Activated CD8-positive, alpha-beta memory T cell treated with anti-CD3 and anti-CD28 coated beads, Interleukin-2, amount 50 U/mL, for 1 hour (primary cell): ENCODE data around the gene VPS33B.
A peak's percentile ranks its signal among the peaks of the same experiment; 100 is the strongest.
"Not testable (repeated sequence)": the region's sequence is repeated elsewhere in the genome, so short reads cannot be mapped to it uniquely, and the experiment has no call there.

Experiments used
- DNase-seq: peaks from one replicate; pipeline ENCODE4 v3.0.0-alpha.2; 2020; ENCODE audit errors: extremely low read depth

VPS33B gene

DNA sequence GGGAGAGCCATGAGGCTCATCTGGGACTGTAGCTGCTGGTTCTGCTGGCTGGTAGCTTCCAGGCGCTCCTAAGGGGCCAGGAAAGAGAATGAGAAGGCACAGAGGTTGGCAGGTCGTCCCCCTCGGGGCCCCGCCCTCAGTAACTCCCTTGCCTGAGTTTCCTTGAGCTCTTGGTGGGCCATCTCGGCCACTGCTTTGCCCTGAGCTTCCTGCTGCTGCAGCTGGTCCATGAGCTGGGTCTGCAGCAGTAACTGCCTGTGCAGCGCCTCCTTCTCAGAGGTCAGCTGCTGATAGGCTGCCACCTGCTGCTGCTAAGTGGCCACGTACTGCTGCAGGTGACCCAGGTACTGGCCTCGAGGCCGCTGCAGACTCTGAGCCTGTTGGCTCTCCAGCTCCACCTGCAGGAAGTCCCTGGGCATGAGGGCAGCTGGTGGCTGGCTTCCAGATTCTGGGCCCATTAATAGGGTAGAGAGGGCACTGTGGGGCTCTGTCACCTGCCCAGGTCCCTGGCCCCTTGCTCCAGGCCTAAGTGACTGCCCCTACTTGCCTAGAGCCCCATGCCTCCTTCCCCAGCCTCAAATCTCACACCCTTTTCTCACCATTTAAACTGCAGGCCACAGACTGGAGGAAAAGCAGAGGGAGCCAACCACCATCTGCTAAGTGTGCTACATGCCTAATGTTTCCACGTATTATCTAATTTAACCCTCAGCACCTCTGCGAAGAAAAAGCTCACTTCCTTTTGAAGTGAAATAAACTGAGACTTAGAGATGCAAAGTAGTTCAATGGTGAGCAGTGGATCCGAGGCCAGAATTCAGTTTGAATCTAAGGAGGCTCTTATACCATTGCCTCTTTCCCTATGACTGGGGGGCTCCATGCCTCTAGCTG is 10.8 kb upstream of the VPS33B start:
- no peak for DNase-seq

DNA sequence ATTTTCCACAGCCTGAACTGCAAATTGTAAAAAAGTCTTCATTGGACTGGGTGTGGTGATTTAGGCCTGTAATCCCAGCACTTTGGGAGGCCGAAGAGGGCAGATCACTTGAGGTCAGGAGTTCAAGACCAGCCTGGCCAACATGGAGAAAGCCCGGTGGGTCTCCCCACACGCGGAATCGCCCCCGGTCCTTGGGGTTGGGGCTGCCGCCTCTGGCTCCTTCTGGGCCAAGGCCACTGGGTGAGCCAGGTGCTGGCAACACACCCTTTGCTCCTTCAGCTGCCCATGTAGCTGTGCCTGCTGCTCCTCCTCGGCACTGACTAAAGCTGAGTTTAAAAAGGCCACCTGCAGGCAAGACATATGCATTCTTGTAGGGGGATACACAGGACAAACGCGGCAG is 9.4 kb upstream of the VPS33B start:
- DNase-seq: no peak

DNA sequence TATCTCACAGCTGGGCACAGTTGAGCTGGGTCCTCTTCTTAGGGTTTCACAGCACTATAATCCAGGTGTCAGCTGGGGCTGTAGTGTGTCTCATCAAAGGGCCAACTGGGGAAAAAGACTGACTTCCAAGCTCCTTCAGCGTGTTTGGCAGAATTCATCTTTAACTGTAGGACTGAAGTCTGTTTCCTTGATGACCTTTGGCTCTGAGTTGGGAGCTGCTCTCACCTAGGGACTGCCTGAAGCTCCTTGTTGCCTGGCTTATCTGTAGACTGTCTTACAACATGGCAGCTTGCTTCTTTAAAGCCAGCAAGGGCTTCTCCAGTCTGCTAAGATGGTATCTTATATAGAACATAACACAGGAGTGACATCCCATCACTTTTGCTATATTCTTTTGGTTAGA is 5.3 kb upstream of the VPS33B start:
- no peak for DNase-seq

DNA sequence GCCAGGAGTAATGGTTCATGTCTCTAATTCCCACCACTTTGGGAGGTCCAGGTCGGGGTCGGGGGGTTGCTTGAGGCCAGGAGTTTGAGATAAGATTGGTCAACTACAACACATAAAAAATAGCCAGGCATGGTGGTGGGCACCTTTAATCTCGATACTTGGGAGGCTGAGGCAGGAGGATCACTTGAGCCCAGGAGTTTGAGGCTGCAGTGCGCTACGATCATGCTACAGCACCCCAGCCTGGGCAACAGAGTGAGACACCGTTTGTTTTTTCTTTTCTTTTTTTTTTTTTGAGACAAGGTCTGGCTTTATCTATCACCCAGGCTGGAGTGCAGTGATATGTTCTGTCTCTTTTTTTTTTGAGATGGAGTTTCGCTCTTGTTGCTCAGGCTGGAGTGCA is 1.3 kb upstream of the VPS33B start:
- DNase-seq: no peak

DNA sequence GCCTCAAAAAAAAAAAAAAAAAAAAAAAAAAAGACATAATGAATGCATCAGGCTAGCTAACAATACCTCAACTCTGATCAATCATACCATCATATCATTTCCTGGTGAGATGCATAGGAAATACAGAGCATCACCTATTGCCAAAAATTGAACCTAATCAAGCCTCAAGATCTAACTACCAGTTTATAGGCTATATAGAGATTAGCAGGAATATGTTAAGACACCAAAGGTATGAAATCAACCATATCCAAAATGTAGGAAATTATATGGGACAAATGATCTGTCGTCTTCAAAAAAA is 387 bp upstream of the VPS33B start:
- DNase-seq: no peak

DNA sequence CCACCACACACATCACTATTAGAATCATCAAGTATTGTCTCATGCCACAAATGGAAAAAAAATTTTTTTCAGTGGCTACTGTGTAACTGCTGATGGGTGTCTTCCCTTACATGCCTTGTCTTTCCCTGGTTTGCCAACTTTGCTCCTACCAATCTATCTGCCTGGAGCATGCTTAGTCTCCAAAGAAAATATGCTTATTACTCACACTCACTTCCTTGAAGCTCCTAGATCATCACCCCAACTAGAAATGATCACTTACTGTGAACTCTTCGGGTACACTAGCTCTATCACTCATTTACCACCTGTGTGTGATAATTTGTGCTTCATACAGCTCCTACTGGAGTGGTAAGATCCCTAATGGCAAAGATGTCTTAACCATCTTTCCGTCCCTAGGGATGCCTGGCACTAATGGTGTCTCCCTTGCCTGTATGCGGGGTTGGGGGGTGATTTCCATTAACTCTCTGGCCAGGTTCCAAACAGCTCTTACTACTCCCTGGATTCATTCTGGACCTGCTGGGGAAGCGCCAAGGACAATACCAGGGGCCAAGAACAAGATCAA is 799 bp downstream of the VPS33B start:
- no peak for DNase-seq

DNA sequence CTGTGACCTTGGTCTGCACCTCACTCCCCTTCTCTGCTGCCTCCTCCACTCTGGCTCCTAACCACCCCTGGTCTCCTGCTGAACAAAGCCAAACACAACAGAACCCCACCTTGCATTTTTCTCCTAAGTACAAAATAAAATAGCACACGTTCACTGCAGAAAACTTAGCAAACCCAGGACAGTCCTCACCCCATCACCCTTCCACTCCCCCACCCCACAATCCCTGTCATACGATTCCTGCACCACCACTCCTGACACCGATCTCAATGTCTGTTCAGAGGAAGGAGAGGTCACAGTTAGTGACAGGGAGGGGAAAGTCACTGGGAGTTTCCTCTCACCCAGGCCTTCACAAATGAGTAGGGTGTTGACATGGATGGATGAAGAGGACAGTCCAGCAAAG is 4.2 kb downstream of the VPS33B start:
- DNase-seq: no peak

DNA sequence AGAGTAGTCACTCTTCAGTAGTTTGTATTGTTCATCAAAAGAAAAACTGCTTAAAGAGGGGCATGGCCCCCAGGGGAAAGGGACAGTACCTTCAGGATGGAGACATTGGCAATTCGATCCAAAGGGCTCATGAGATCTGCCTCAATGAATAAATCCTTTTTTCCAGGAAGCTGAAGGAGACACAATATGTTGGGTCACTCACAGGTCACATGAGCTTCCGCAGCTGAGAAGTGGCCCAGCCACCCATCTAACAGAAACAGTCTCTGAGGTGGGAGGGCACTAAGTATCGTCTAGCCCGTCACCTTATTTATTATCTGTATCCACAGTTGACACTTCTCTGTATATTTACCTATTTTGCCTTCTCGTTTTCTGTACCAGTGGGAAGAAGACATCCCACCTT is 4.7 kb downstream of the VPS33B start:
- DNase-seq: no peak

DNA sequence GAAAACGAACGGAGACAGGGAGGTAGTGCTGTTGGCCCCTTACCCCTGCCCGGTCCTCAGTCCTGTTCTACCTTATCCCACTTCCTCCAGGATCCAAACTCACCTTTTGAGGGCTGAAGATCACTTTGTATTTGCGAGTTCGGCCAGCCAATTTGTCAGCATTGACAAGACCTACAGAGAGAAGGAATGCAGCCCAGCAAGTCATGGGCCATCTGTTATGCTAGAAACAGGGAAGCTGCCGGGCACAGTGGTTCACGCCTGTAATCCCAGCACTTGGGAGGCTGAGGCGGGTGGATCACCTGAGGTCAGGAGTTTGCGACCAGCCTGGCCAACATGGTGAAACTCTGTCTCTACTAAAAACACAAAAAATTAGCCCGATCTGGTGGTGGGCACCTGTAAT is 8.7 kb downstream of the VPS33B start:
- not testable (repeated sequence) for DNase-seq

DNA sequence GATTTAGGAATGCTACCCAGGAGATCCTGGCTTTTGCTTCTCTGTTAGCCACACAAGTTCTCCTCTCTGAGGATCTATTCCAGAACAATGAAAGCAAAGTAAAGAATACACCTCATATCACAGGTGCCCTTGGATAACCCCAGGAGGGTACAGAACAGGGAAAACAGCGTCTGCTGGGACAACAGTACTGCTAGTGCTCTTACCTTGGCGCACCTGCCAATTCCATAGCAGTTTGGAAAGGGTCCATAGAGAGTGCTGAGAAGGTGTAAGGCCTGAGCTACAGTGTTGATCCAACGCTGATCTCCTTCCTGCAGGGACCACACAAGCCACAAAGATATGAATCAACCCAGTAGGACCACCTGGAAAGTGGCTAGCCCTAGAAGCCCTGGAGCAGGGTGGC is 15.1 kb downstream of the VPS33B start:
- DNase-seq: no peak

DNA sequence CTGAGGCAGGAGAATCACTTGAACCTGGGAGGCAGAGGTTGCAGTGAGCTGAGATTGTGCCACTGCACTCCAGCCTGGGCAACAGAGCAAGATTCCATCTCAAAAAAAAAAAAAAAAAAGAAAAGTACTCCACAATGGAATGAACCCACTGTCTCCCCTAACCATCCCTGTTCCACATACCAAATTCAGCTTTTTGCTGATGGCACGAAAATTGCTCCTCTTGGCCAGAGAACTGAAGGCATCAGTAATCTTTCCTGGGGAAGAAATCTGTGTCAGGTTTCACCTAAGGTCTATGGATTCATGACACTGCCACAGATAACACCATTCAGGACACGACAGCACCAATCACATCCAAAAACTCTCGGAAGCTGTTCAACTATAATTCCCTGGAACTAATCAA is 21.2 kb downstream of the VPS33B start:
- DNase-seq: no peak

DNA sequence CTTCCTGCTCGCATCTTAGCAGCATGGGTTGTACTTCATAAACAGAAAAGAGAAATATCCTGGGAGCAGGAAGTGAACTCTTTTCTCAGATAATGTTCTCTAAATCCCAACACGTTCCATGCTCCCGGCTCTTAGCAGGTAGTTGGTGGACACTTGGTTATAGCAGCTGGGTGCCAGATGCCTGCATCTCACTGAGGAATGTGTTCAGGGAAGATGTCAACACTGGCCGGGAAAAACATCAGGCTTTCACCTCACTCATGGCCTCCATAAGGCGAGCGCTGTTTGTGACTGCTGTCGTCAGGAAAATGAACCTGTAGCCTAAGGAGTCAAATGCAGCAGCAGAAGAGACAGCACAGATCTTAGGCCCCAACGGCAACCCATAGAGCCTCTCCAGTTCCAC is 23.7 kb downstream of the VPS33B start:
- no peak for DNase-seq

DNA sequence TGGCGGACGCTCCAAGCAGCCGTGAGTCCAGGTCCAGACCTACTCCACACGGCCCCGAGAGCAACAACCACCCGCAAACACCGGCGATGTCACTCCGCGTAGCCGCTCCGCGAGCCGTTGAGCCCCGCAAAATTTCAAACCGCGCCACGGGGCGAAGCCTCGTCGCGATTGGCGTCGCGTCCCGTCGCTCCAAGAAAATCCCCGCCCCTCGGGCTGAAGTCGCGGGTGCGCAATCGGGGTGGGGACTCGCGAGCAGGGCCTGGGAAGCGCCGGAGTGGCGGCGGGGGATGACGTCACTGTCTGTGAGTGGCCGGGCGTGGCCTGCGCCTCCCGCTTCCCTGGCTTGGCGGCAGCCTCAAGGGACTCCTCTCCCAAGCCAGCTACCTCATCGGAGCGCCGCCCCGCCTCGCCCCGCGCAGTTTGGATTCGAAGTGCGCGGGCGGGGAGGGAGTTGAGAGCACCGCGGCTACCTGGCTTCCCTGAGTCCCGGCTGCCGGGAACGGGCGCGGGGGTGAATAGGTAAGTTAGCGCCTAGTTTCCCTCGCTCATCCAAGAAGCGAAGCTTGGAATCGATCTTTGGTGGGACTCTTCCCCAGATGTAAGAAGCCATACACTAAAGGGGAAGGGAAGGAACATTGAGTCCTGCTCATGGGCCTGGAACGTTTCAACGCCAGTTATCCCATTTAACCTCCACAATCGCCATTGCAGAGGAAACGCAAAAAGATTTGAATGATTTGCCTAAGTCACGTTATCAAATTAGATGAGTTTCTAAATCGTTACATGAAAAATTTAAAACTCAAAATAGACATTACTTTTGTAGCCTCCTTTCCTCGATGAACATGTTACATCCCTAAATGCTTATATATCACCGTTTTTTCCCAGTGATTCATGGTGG is 27.7 kb downstream of the VPS33B start, which contains the start of gene PRC1:
Gene PRC1 (minus strand): TSS at position 119 of the 895 bp plus-strand sequence. CDS start 118 bp downstream, at position 1.
- DNase-seq: peak; percentile 94

DNA sequence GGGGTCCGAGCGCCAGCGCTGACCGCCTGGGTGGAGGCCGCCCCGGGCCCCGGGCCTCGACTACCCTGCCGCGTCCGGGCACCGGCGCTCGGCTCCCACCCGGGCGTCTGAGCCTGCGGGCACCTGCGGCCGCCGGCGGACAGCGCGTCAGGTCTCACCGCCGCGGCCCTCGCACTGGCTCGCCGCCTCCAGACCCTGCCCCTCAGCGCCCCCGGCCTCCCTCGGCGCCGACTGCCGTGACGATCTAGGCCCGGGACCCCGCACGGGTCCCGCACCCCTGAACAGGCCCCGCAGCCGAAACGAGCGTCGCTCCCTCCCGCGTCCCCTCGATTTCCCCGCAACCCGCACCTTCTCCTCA is 28.4 kb downstream of the VPS33B start:
- DNase-seq: no peak

DNA sequence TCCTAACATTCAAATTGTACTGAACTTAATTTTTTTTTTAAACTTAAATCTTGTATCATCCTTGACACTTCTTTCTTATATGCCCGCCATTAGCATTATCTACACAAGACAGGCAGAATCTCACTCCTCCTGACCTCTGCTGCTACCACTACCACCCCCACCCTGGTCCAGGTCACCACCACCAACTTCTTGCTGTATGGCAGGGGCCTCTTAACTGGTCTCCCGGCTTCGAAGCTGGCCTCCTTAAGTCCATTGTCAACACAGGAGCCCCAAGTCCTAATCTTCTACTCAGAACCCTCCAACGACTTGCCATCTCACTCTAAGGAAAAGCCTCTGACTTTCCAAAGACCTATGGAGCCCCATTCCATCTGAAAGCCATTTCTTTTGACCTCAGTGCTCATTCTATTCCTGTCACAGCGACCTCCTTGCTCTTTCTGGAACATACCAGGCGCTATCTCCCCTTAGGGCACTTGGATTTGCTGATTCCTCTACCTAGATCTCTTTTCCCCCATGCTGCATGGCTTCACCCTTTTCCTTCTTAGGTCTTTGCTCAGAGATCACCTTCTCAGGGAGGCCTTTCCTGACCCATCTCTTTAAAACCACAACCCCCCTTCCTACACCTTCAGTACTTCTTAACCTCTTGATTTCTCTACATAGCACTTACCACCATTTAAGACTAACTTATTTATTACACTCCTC is 30.7 kb downstream of the VPS33B start:
- DNase-seq: no peak

DNA sequence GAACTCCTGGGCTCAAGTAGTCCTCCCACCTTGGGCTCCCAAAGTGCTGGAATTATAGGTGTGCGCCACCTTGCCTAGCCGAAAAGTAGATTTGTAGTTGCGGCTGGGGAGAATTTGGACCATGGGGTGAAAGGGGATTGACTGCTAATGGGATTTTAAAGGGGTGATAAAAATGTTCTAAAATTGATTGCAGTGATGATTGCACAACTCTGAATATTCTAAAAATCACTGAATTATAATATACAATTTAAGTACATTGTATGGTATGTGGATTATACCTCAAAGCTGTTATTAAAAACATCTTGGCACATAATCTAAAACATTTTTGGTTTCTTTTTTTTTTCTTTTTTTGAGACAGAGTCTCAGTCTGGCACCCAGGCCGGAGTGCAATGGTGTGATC is 31.9 kb downstream of the VPS33B start:
- no peak for DNase-seq

DNA sequence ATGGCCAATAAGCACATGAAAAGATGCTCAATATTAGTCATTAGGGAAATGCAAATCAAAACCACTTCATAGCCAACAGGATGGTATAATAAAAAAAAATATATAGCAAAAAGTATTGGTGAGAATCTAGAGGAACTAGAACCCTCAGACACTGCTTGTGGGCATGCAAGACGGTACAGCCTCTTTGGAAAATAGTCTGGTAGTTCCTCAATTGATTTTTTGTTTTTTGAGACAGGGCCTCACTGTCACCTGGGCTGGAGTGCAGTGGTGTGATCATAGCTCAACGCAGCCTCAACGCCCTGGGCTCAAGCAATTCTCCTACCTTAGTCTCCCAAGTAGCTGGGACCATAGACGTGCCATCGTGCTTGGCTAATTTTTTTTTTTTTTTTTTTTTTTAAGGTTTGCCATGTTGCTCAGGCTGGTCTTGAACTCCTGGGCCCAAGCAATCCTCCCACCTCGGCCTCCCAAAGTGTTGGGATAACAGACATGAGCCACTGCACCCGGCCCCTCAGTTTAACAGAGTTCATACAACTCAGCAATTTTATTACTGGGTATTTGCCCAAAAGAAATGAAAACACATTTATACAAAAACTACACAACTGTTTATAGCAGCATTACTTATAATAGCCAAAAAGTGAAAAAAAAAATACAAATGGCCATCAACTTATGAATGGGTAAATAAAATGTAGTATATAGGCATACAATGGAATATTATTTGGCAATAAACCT is 33.2 kb downstream of the VPS33B start:
- no peak for DNase-seq

DNA sequence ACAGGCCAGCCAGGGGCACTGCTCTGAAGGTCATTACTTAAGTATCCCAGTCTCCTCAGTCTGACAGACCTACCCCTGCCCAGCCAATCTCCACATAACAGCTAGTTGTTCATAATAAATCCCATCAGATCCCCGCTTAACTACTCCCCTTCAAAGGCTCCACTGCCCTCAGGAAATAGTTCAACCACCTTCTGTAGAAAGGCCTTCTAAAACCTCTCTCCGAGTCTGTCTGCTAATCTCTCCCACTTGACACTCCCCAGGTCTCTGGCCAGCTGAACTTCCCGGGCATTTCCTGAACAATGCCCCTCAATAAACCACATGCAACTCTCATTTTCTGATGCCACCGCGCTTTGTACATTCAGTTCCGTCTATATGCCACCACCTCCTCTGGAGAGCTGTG is 34.1 kb downstream of the VPS33B start:
- no peak for DNase-seq

DNA sequence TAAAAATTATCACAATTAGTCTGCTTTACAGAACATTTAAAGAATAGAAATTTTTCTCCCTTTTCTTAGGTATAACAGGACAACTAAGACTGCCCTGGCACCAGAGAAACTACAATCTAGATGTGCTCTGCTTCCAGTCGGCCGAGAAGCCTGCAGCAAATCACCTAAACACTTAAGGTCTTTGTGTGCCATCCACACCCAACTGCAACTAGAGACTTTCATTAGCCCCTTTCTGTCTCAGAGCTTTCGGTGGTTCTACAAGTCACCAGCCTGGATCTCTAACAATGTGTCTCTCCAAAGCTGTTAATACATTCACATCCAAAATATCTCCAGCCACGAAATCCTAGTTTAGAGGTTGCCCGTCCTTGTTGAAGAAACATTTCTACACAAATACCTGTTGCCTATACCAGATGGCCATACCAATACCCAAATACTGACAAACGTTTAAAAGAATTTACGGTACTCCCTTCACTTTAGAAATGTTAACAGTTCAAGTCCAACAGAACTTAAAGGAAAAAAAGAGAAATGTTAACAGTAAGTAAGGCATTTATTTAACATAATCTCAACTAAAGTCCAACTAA is 34.7 kb downstream of the VPS33B start:
- DNase-seq: no peak

DNA sequence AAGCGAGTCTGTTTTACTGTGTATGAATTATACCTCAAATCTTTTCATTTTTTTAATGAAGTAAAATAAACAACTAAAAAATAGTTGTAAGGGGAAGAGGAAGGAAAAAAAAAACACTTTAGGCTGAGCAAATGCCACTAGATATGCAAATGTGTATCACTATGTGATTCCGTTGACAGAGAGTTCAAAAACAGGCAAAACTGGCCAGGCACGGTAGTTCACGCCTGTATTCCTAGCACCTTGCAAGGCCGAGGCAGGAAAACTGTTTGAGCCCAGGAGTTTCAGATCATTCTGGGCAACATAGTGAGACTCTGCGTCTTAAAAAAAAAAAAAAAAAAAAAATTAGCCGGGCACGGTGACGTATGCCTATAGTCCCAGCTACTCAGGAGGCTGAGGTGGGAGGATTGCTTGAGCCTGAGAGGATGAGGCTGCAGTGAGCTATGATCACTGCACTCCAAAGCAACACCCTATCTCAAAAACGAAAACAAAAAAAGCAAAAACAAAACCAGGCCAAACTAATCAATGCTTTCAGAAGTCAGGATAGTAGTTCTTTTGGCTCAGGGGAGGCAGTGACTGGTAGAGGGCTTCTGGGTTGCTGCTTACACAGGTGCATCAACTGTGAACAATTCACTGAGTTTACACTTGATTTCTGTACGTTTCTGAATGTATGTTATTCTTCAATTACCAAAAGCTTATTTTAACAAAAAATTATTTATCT is 35.4 kb downstream of the VPS33B start:
- no peak for DNase-seq
